Measurements from ENCODE around the gene FIGN. TPM values are rescaled to one million over a fixed set of nuclear protein-coding genes. Genes with fewer than 3 reads are reported as not detected.

Gene FIGN
- total RNA-seq, 5 donors from 2014 or later (not counting 1 experiment from before 2014, with no cell fraction given): 0.03 to 0.16 TPM; not detected in 3

- POLR2A ChIA-PET: no interaction called here
- no peak for DNase-seq
- WGBS (ENCODE audit: insufficient coverage): no CpG with 5 or more reads among the region's 2 CpGs
Observed at GRCh38 chr2:163774862-163775261, 39.1 kb upstream of the FIGN start.

GRCh38 chr2:163773276-163773675 is 37.5 kb upstream of the FIGN start:
- Mint-ChIP-seq H3K27ac (no peak overlapping the region), H3K9me3 (peaks cover 5 to 16% (median 13%) of the 10 kb centered on the region in 3 donors), H3K4me3 (no peak overlapping the region), H3K4me1 (no peaks in the 10 kb centered on the region), H3K36me3 (no peaks in the 10 kb centered on the region), H3K27me3 (no peaks in the 10 kb centered on the region)
- Histone ChIP-seq H3K27me3 (replicated peaks in 1 of 2; ENCODE audit: control insufficient read depth in 2 of 2, extremely low read depth in 1 of 2, insufficient read depth in 2 of 2, low read length in 1 of 2) (no peaks in the 10 kb centered on the region), H3K4me1 (ENCODE audit: control insufficient read depth in 1 of 2, extremely low read depth in 1 of 2, insufficient read depth in 2 of 2, low read length in 2 of 2) (no peaks in the 10 kb centered on the region), H3K36me3 (ENCODE audit: control insufficient read depth in 2 of 2, extremely low read depth in 1 of 2, insufficient read depth in 1 of 2, low read length in 1 of 2) (no peaks in the 10 kb centered on the region), H3K27ac (ENCODE audit: low read length) (no peak overlapping the region), H3K4me3 (ENCODE audit: control insufficient read depth in 1 of 2, extremely low read depth in 1 of 2, low read length in 1 of 2) (no peak overlapping the region), H3K9me3 (no peaks in the 10 kb centered on the region)
- WGBS (ENCODE audit: insufficient coverage): no CpG with 5 or more reads among the region's 3 CpGs
- ATAC-seq (replicated peaks in 1 of 4) (no peak), DNase-seq (no peak)
- CTCF ChIA-PET: no interaction called here
- POLR2A ChIA-PET: no interaction called here

More at GRCh38 chr2:163774862-163775261, 39.1 kb upstream of the FIGN start:
- no peaks in the 10 kb centered on the region for H3K9me3 ChIP-seq
- H3K4me1 ChIP-seq (ENCODE audit: control insufficient read depth in 1 of 2, extremely low read depth in 1 of 2, insufficient read depth in 2 of 2, low read length in 2 of 2): no peaks in the 10 kb centered on the region
- H3K36me3 ChIP-seq (ENCODE audit: control insufficient read depth in 2 of 2, extremely low read depth in 1 of 2, insufficient read depth in 1 of 2, low read length in 1 of 2): no peaks in the 10 kb centered on the region
- no peak overlapping the region for H3K27ac Mint-ChIP-seq
- H3K27ac ChIP-seq (ENCODE audit: low read length): no peak overlapping the region
- no peaks in the 10 kb centered on the region for H3K36me3 Mint-ChIP-seq
- no peak overlapping the region for H3K4me3 Mint-ChIP-seq
- peaks cover 8 to 13% (median 13%) of the 10 kb centered on the region in 3 donors for H3K9me3 Mint-ChIP-seq
- no peaks in the 10 kb centered on the region for H3K27me3 Mint-ChIP-seq
- H3K4me1 Mint-ChIP-seq: no peaks in the 10 kb centered on the region
- H3K27me3 ChIP-seq (replicated peaks in 1 of 2; ENCODE audit: control insufficient read depth in 2 of 2, extremely low read depth in 1 of 2, insufficient read depth in 2 of 2, low read length in 1 of 2): no peaks in the 10 kb centered on the region
- no peak for ATAC-seq (replicated peaks in 1 of 4)
- CTCF ChIA-PET: no interaction called here
- H3K4me3 ChIP-seq (ENCODE audit: control insufficient read depth in 1 of 2, extremely low read depth in 1 of 2, low read length in 1 of 2): no peak overlapping the region

GRCh38 chr2:163771596-163771995 is 35.8 kb upstream of the FIGN start:
- Histone ChIP-seq H3K27me3 (replicated peaks in 1 of 2; ENCODE audit: control insufficient read depth in 2 of 2, extremely low read depth in 1 of 2, insufficient read depth in 2 of 2, low read length in 1 of 2) (no peaks in the 10 kb centered on the region), H3K36me3 (ENCODE audit: control insufficient read depth in 2 of 2, extremely low read depth in 1 of 2, insufficient read depth in 1 of 2, low read length in 1 of 2) (no peaks in the 10 kb centered on the region), H3K27ac (ENCODE audit: low read length) (no peak overlapping the region), H3K4me1 (ENCODE audit: control insufficient read depth in 1 of 2, extremely low read depth in 1 of 2, insufficient read depth in 2 of 2, low read length in 2 of 2) (no peaks in the 10 kb centered on the region), H3K9me3 (no peaks in the 10 kb centered on the region), H3K4me3 (ENCODE audit: control insufficient read depth in 1 of 2, extremely low read depth in 1 of 2, low read length in 1 of 2) (no peak overlapping the region)
- H3K4me3 Mint-ChIP-seq: no peak overlapping the region
- ATAC-seq (replicated peaks in 1 of 4) (no peak), DNase-seq (no peak)
- no peaks in the 10 kb centered on the region for H3K27me3 Mint-ChIP-seq
- POLR2A ChIA-PET: no interaction called here
- no peaks in the 10 kb centered on the region for H3K36me3 Mint-ChIP-seq
- CTCF ChIA-PET: no interaction called here
- H3K27ac Mint-ChIP-seq: no peak overlapping the region
- no peaks in the 10 kb centered on the region for H3K4me1 Mint-ChIP-seq
- WGBS (ENCODE audit: insufficient coverage): 60% methylated on average over 1 of the region's 4 CpGs
- H3K9me3 Mint-ChIP-seq: peaks cover 5 to 16% (median 13%) of the 10 kb centered on the region in 3 donors

- DNase-seq: no peak
- H3K36me3 ChIP-seq (ENCODE audit: control insufficient read depth in 2 of 2, extremely low read depth in 1 of 2, insufficient read depth in 1 of 2, low read length in 1 of 2): no peaks in the 10 kb centered on the region
Observed at GRCh38 chr2:163768881-163769695, 33.3 kb upstream of the FIGN start.

GRCh38 chr2:163767097-163767496 is 31.3 kb upstream of the FIGN start:
- Histone ChIP-seq H3K4me3 (ENCODE audit: control insufficient read depth in 1 of 2, extremely low read depth in 1 of 2, low read length in 1 of 2) (no peak overlapping the region), H3K27ac (ENCODE audit: low read length) (no peak overlapping the region), H3K36me3 (ENCODE audit: control insufficient read depth in 2 of 2, extremely low read depth in 1 of 2, insufficient read depth in 1 of 2, low read length in 1 of 2) (no peaks in the 10 kb centered on the region), H3K9me3 (no peaks in the 10 kb centered on the region), H3K4me1 (ENCODE audit: control insufficient read depth in 1 of 2, extremely low read depth in 1 of 2, insufficient read depth in 2 of 2, low read length in 2 of 2) (no peaks in the 10 kb centered on the region), H3K27me3 (replicated peaks in 1 of 2; ENCODE audit: control insufficient read depth in 2 of 2, extremely low read depth in 1 of 2, insufficient read depth in 2 of 2, low read length in 1 of 2) (no peaks in the 10 kb centered on the region)
- Mint-ChIP-seq H3K4me1 (no peaks in the 10 kb centered on the region), H3K4me3 (no peak overlapping the region), H3K9me3 (peaks cover 6 to 9% (median 9%) of the 10 kb centered on the region in 3 donors), H3K27me3 (no peaks in the 10 kb centered on the region), H3K27ac (no peak overlapping the region), H3K36me3 (no peaks in the 10 kb centered on the region)
- no peak for DNase-seq
- 100% methylated on average over 1 of the region's 4 CpGs for WGBS (ENCODE audit: insufficient coverage)
- no peak for ATAC-seq (replicated peaks in 1 of 4)
- POLR2A ChIA-PET: no interaction called here
- CTCF ChIA-PET: no interaction called here

More at GRCh38 chr2:163768881-163769695, 33.3 kb upstream of the FIGN start:
- H3K27me3 Mint-ChIP-seq: no peaks in the 10 kb centered on the region
- Histone ChIP-seq H3K4me3 (ENCODE audit: control insufficient read depth in 1 of 2, extremely low read depth in 1 of 2, low read length in 1 of 2) (no peak overlapping the region), H3K27ac (ENCODE audit: low read length) (no peak overlapping the region), H3K9me3 (no peaks in the 10 kb centered on the region), H3K4me1 (ENCODE audit: control insufficient read depth in 1 of 2, extremely low read depth in 1 of 2, insufficient read depth in 2 of 2, low read length in 2 of 2) (no peaks in the 10 kb centered on the region), H3K27me3 (replicated peaks in 1 of 2; ENCODE audit: control insufficient read depth in 2 of 2, extremely low read depth in 1 of 2, insufficient read depth in 2 of 2, low read length in 1 of 2) (no peaks in the 10 kb centered on the region)
- CTCF ChIA-PET: no interaction called here
- no peaks in the 10 kb centered on the region for H3K4me1 Mint-ChIP-seq
- H3K36me3 Mint-ChIP-seq: no peaks in the 10 kb centered on the region
- no peak overlapping the region for H3K4me3 Mint-ChIP-seq
- POLR2A ChIA-PET: no interaction called here
- no peak for ATAC-seq (replicated peaks in 1 of 4)
- no peak overlapping the region for H3K27ac Mint-ChIP-seq
- whole genome bisulfite sequencing (ENCODE audit: insufficient coverage): 80% methylated on average over 2 of the region's 7 CpGs
- H3K9me3 Mint-ChIP-seq: peaks cover 9 to 16% (median 11%) of the 10 kb centered on the region in 3 donors

GRCh38 chr2:163764566-163764965 is 28.8 kb upstream of the FIGN start:
- H3K27ac Mint-ChIP-seq: no peak overlapping the region
- H3K27ac ChIP-seq (ENCODE audit: low read length): no peak overlapping the region
- POLR2A ChIA-PET: no interaction called here
- DNase-seq (no peak), ATAC-seq (replicated peaks in 1 of 4) (no peak)
- no peaks in the 10 kb centered on the region for H3K4me1 Mint-ChIP-seq
- no peaks in the 10 kb centered on the region for H3K27me3 ChIP-seq (replicated peaks in 1 of 2; ENCODE audit: control insufficient read depth in 2 of 2, extremely low read depth in 1 of 2, insufficient read depth in 2 of 2, low read length in 1 of 2)
- CTCF ChIA-PET: no interaction called here
- H3K9me3 ChIP-seq: no peaks in the 10 kb centered on the region
- no peaks in the 10 kb centered on the region for H3K4me1 ChIP-seq (ENCODE audit: control insufficient read depth in 1 of 2, extremely low read depth in 1 of 2, insufficient read depth in 2 of 2, low read length in 2 of 2)
- H3K4me3 ChIP-seq (ENCODE audit: control insufficient read depth in 1 of 2, extremely low read depth in 1 of 2, low read length in 1 of 2): no peak overlapping the region
- no peaks in the 10 kb centered on the region for H3K36me3 Mint-ChIP-seq
- H3K27me3 Mint-ChIP-seq: no peaks in the 10 kb centered on the region
- H3K9me3 Mint-ChIP-seq: peaks cover 3 to 6% (median 4%) of the 10 kb centered on the region in 3 donors
- no peaks in the 10 kb centered on the region for H3K36me3 ChIP-seq (ENCODE audit: control insufficient read depth in 2 of 2, extremely low read depth in 1 of 2, insufficient read depth in 1 of 2, low read length in 1 of 2)
- H3K4me3 Mint-ChIP-seq: no peak overlapping the region
- 70% methylated on average over 3 of the region's 3 CpGs for WGBS (ENCODE audit: insufficient coverage)
